Pancreas (tissue), 10 donors: ENCODE results near the gene KIF5A. TPM values are rescaled to one million over a fixed set of nuclear protein-coding genes. Genes with fewer than 3 reads are reported as not detected.

Source experiments
- ATAC-seq, 4 donors: fragments of 200-7000 bp; cut with Tn5 transposase; one replicate each; pipeline versions ENCODE4 v1.8.0 to v1.9.1; 2020; ENCODE audit warnings: mild to moderate bottlenecking in 4 of 4, moderate library complexity in 4 of 4
- DNase-seq, 6 donors: peaks; one replicate each; pipeline ENCODE4 v3.0.0-alpha.2; 2020
- FAIRE-seq: peaks from 2 replicates; lab custom pipeline; 2012; peaks lifted over from hg19 to GRCh38; lab: Jason Lieb, UNC
- H3K27ac ChIP-seq, 4 donors: fragments of 200-600 bp; sonication (generic); 1 replicate in 3 of 4; 2 replicates in 1 of 4; pipeline versions ENCODE4 v1.5.0 to v1.8.0; 2020
- H3K27me3 ChIP-seq, 4 donors: fragments of 200-600 bp; one replicate each; pipeline ENCODE4 v1.8.0; 2021
- H3K36me3 ChIP-seq, 3 donors: fragments of 200-600 bp; sonication (generic) in 1 of 3; one replicate each; pipeline versions ENCODE4 v1.5.0 to v1.8.0; 2020 to 2021
- H3K4me1 ChIP-seq, 3 donors: fragments of 200-600 bp; one replicate each; pipeline ENCODE4 v1.8.0; 2021
- H3K4me3 ChIP-seq, 4 donors: fragments of 200-600 bp; sonication (generic) in 2 of 4; one replicate each; pipeline versions ENCODE4 v1.5.0 to v1.8.0; 2020 to 2021
- H3K9me3 ChIP-seq, 4 donors: fragments of 200-600 bp; one replicate each; pipeline ENCODE4 v1.8.0; 2021
- CTCF ChIP-seq, 4 donors: fragments of 200-600 bp; sonication (generic) in 3 of 4; IDR thresholded peaks; one replicate each; pipeline versions ENCODE4 v1.5.0 to v1.8.0; 2021; ENCODE audit warnings: antibody characterized with exemption in 4 of 4
- WGBS, 2 donors: extraction: QIAGEN DNeasy Blood & Tissue Kit; methylation state at CpG; one replicate each; pipeline ENCODE4 v1.1.7; 2013; 5-methylcytosine and 5-hydroxymethylcytosine counted together
- intact Hi-C, 3 donors: fragments of 100-400 bp; cut with DNase I; formaldehyde crosslinking; loops; one replicate each; pipeline versions ENCODE4 v1.11.1 to v1.14.2; 2022
- polyA plus RNA-seq, 2 donors: library from polyadenylated mRNA; stranded (reverse); fragments of 200-250 nt; gene quantifications; one replicate each; pipeline ENCODE4 v1.2.3, GENCODE V29; 2013
- total RNA-seq, 6 donors: library from RNA; stranded (reverse); fragmentation: NEBNext Ultra II Directional in 4 of 6; extraction: Animal tissue kit (Norgen Biotek cat#: 25700) in 4 of 6; gene quantifications; one replicate each; pipeline versions ENCODE4 v1.2.1 to v1.2.4, GENCODE V29; 2021 to 2023
- donor health status: healthy with polysubstance abuse.
- donor health status: DM: no; HTN: no; CAD: no; lungs with moderate emphysema.
- donor health status: DM: no; HTN: no; CAD: no.
- donor health status: control.
- donor health status: control.
- donor health status: Bipolar disorder and iron deficiency.
- donor health status: DM: yes; HTN: yes; CAD: no.
- donor health status: DM: no; HTN: no; CAD: no.
- donor health status: DM: no; HTN: no; CAD: no.
- donor health status: DM: yes; HTN: yes; CAD: no.

KIF5A gene
- total and polyA plus RNA-seq, 8 donors, result 0.25 to 2.9 (median 0.68) TPM

- intact Hi-C loops, result no loop called here
- no peak for DNase-seq
- no peak overlapping the region for H3K4me3 ChIP-seq
- H3K27me3 ChIP-seq, result no peaks in the 10 kb centered on the region
- no peaks in the 10 kb centered on the region for H3K36me3 ChIP-seq
- no peaks in the 10 kb centered on the region for H3K4me1 ChIP-seq
- no peak for TF ChIP-seq CTCF (IDR thresholded peaks at IDR 0.05)
- ATAC-seq, result no peak
- WGBS, 2 donors, result 59 to 64% methylated on average over 6 of the region's 6 CpGs
- no peak for FAIRE-seq
- no peak overlapping the region for H3K27ac ChIP-seq
- no peaks in the 10 kb centered on the region for H3K9me3 ChIP-seq
Observed at GRCh38 chr12:57552835-57553313, 3.0 kb downstream of the KIF5A start.

GRCh38 chr12:57553343-57554202 is 3.7 kb downstream of the KIF5A start:
- intact Hi-C loops, result no loop called here
- H3K27ac ChIP-seq, result no peak overlapping the region
- FAIRE-seq (no peak), DNase-seq (no peak), ATAC-seq (no peak)
- TF ChIP-seq CTCF (IDR thresholded peaks at IDR 0.05), result no peak
- no peaks in the 10 kb centered on the region for H3K4me1 ChIP-seq
- no peaks in the 10 kb centered on the region for H3K36me3 ChIP-seq
- H3K9me3 ChIP-seq, result no peaks in the 10 kb centered on the region
- WGBS, 2 donors, result 52 to 53% methylated on average over 7 of the region's 7 CpGs
- H3K27me3 ChIP-seq, result no peaks in the 10 kb centered on the region
- no peak overlapping the region for H3K4me3 ChIP-seq

- Histone ChIP-seq H3K4me1 (no peaks in the 10 kb centered on the region), H3K9me3 (no peaks in the 10 kb centered on the region), H3K27me3 (no peaks in the 10 kb centered on the region), H3K27ac (no peak overlapping the region), H3K36me3 (no peaks in the 10 kb centered on the region), H3K4me3 (no peak overlapping the region)
- ATAC-seq, result no peak
- no peak for FAIRE-seq
- 91 to 96% methylated on average over 2 of the region's 2 CpGs for WGBS, 2 donors
- no peak for TF ChIP-seq CTCF (IDR thresholded peaks at IDR 0.05)
- intact Hi-C loops, result no loop called here
- no peak for DNase-seq
Observed at GRCh38 chr12:57554453-57554852, 4.6 kb downstream of the KIF5A start.

GRCh38 chr12:57554897-57555296 is 5.1 kb downstream of the KIF5A start:
- FAIRE-seq (no peak), DNase-seq (no peak), ATAC-seq (no peak)
- no peaks in the 10 kb centered on the region for H3K4me1 ChIP-seq
- 100% methylated on average over 1 of the region's 1 CpG for WGBS, 2 donors
- no peak overlapping the region for H3K4me3 ChIP-seq
- no peak for TF ChIP-seq CTCF (IDR thresholded peaks at IDR 0.05)
- no peak overlapping the region for H3K27ac ChIP-seq
- H3K9me3 ChIP-seq, result no peaks in the 10 kb centered on the region
- intact Hi-C loops, result no loop called here
- H3K36me3 ChIP-seq, result no peaks in the 10 kb centered on the region
- H3K27me3 ChIP-seq, result no peaks in the 10 kb centered on the region

- FAIRE-seq (no peak), DNase-seq (no peak), ATAC-seq (no peak)
- WGBS, 2 donors, result 71 to 79% methylated on average over 4 of the region's 4 CpGs
- intact Hi-C loops, result no loop called here
- Histone ChIP-seq H3K4me1 (no peaks in the 10 kb centered on the region), H3K9me3 (no peaks in the 10 kb centered on the region), H3K4me3 (no peak overlapping the region), H3K27ac (no peak overlapping the region), H3K27me3 (no peaks in the 10 kb centered on the region), H3K36me3 (no peaks in the 10 kb centered on the region)
- no peak for TF ChIP-seq CTCF (IDR thresholded peaks at IDR 0.05)
Observed at GRCh38 chr12:57558864-57559263, 9.0 kb downstream of the KIF5A start.
